Activated naive CD4-positive, alpha-beta T cell treated with anti-CD3 and anti-CD28 coated beads, Interleukin-2, amount 10 ng/mL, durations not matched to agents 7 days and 5 days (primary cell): Measurements from ENCODE around the gene NPNT.

ENCODE experiments used
- CTCF ChIA-PET: fragments of 350-600 bp; sonication (Branson Sonifier 250); formaldehyde crosslinking; loops from one replicate; lab custom pipeline; 2021; ENCODE audit warnings: antibody characterized with exemption; lab: Charles Lee
- DNase-seq: peaks from one replicate; pipeline ENCODE4 v3.0.0-alpha.2; 2020
- H3K27ac Mint-ChIP-seq: one replicate; pipeline ENCODE4 v1.8.0; 2021; ENCODE audit warnings: mild to moderate bottlenecking, moderate library complexity, mixed read lengths
- H3K27me3 Mint-ChIP-seq: one replicate; pipeline ENCODE4 v1.8.0; 2021; ENCODE audit warnings: mild to moderate bottlenecking, mixed read lengths
- H3K36me3 Mint-ChIP-seq: one replicate; pipeline ENCODE4 v1.8.0; 2021; ENCODE audit warnings: mixed read lengths
- H3K4me1 Mint-ChIP-seq: one replicate; pipeline ENCODE4 v1.8.0; 2021; ENCODE audit warnings: mixed read lengths
- H3K4me3 Mint-ChIP-seq: one replicate; pipeline ENCODE4 v1.8.0; 2021; ENCODE audit warnings: mild to moderate bottlenecking, moderate library complexity, mixed read lengths
- H3K9me3 Mint-ChIP-seq: one replicate; pipeline ENCODE4 v1.8.0; 2021; ENCODE audit warnings: mixed read lengths

Gene NPNT

GRCh38 chr4:105998171-105999063 lies 103.1 kb downstream of the NPNT start:
- no peak for DNase-seq
- no peak overlapping the region for H3K27ac Mint-ChIP-seq
- H3K36me3 Mint-ChIP-seq = no peaks in the 10 kb centered on the region
- no peaks in the 10 kb centered on the region for H3K4me1 Mint-ChIP-seq
- no peaks in the 10 kb centered on the region for H3K27me3 Mint-ChIP-seq
- H3K4me3 Mint-ChIP-seq = no peak overlapping the region
- CTCF ChIA-PET = no interaction called here
- no peaks in the 10 kb centered on the region for H3K9me3 Mint-ChIP-seq

- no peaks in the 10 kb centered on the region for H3K27me3 Mint-ChIP-seq
- H3K27ac Mint-ChIP-seq = no peak overlapping the region
- H3K36me3 Mint-ChIP-seq = no peaks in the 10 kb centered on the region
- CTCF ChIA-PET = no interaction called here
- DNase-seq = no peak
- H3K4me1 Mint-ChIP-seq = no peaks in the 10 kb centered on the region
- H3K4me3 Mint-ChIP-seq = no peak overlapping the region
- no peaks in the 10 kb centered on the region for H3K9me3 Mint-ChIP-seq
Observed at GRCh38 chr4:106002994-106003393, 107.7 kb downstream of the NPNT start.

GRCh38 chr4:106010761-106011160 lies 115.5 kb downstream of the NPNT start:
- CTCF ChIA-PET = no interaction called here
- Mint-ChIP-seq H3K27ac (no peak overlapping the region), H3K27me3 (no peaks in the 10 kb centered on the region), H3K9me3 (peaks cover 13% of the 10 kb centered on the region), H3K36me3 (no peaks in the 10 kb centered on the region), H3K4me3 (no peak overlapping the region), H3K4me1 (no peaks in the 10 kb centered on the region)
- no peak for DNase-seq

GRCh38 chr4:106011387-106011786 lies 116.1 kb downstream of the NPNT start:
- DNase-seq = no peak
- peaks cover 13% of the 10 kb centered on the region for H3K9me3 Mint-ChIP-seq
- no peak overlapping the region for H3K4me3 Mint-ChIP-seq
- CTCF ChIA-PET = no interaction called here
- H3K36me3 Mint-ChIP-seq = no peaks in the 10 kb centered on the region
- no peaks in the 10 kb centered on the region for H3K4me1 Mint-ChIP-seq
- no peaks in the 10 kb centered on the region for H3K27me3 Mint-ChIP-seq
- H3K27ac Mint-ChIP-seq = no peak overlapping the region

- Mint-ChIP-seq H3K4me1 (no peaks in the 10 kb centered on the region), H3K27me3 (no peaks in the 10 kb centered on the region), H3K9me3 (peaks cover 2% of the 10 kb centered on the region), H3K27ac (no peak overlapping the region), H3K36me3 (no peaks in the 10 kb centered on the region), H3K4me3 (no peak overlapping the region)
- CTCF ChIA-PET = no interaction called here
- no peak for DNase-seq
Observed at GRCh38 chr4:106017975-106018374, 122.7 kb downstream of the NPNT start.

- CTCF ChIA-PET = no interaction called here
- H3K36me3 Mint-ChIP-seq = no peaks in the 10 kb centered on the region
- no peak overlapping the region for H3K4me3 Mint-ChIP-seq
- H3K27me3 Mint-ChIP-seq = no peaks in the 10 kb centered on the region
- no peak for DNase-seq
- H3K9me3 Mint-ChIP-seq = no peaks in the 10 kb centered on the region
- no peaks in the 10 kb centered on the region for H3K4me1 Mint-ChIP-seq
- no peak overlapping the region for H3K27ac Mint-ChIP-seq
Observed at GRCh38 chr4:106019771-106020170, 124.5 kb downstream of the NPNT start.
